CD4-positive, alpha-beta T cell (primary cell): ENCODE data around the gene PPP5C. TPM values are rescaled to one million over a fixed set of nuclear protein-coding genes. Genes with fewer than 3 reads are reported as not detected.
"Not testable (repeated sequence)": the region's sequence is repeated elsewhere in the genome, so short reads cannot be mapped to it uniquely, and the experiment has no call there.

Source experiments
- ATAC-seq: fragments of 200-7000 bp; cut with Tn5 transposase; one replicate; pipeline ENCODE4 v1.10.0; 2022; ENCODE audit warnings: mild to moderate bottlenecking; ENCODE audit not compliant: poor library complexity
- CTCF ChIA-PET: fragments of 350-600 bp; sonication (Branson Sonifier 250); formaldehyde crosslinking; loops from one replicate; lab custom pipeline; 2021; ENCODE audit warnings: antibody characterized with exemption, inconsistent platforms; lab: Charles Lee
- POLR2A ChIA-PET: fragments of 350-600 bp; sonication (Branson Sonifier 250); formaldehyde crosslinking; loops from one replicate; lab custom pipeline; 2021; ENCODE audit warnings: antibody characterized with exemption, inconsistent platforms; lab: Charles Lee
- DNase-seq, 14 experiments: peaks; one replicate each; pipeline ENCODE4 v3.0.0-alpha.2; 2013 to 2020; ENCODE audit warnings: mixed read lengths in 2 of 14
- H3K27ac ChIP-seq, 2 donors: one replicate each; pipeline versions ENCODE4 v1.5.1 to v1.7.0; 2013; ENCODE audit warnings: low read length in 2 of 2, low read depth in 1 of 2, mild to moderate bottlenecking in 1 of 2
- H3K27me3 ChIP-seq, 2 experiments: 1 replicate in 1 of 2; 2 replicates in 1 of 2; pipeline versions ENCODE4 v1.6.1 to v1.7.0; 2013; ENCODE audit warnings: low read length in 2 of 2, control low read depth in 1 of 2, mild to moderate bottlenecking in 1 of 2, moderate library complexity in 1 of 2; ENCODE audit not compliant: insufficient read depth in 2 of 2, control insufficient read depth in 1 of 2
- H3K36me3 ChIP-seq: one replicate; pipeline ENCODE4 v1.6.1; 2013; ENCODE audit warnings: low read length, control low read depth; ENCODE audit not compliant: insufficient read depth
- H3K4me1 ChIP-seq: one replicate; pipeline ENCODE4 v1.6.1; 2013; ENCODE audit warnings: low read length, control low read depth; ENCODE audit not compliant: insufficient read depth
- H3K4me3 ChIP-seq: one replicate; pipeline ENCODE4 v1.5.1; 2013; ENCODE audit warnings: mild to moderate bottlenecking, low read length, moderate library complexity
- H3K9me3 ChIP-seq, 2 experiments: 1 replicate in 1 of 2; 2 replicates in 1 of 2; pipeline versions ENCODE4 v1.6.1 to v1.7.0; 2013; ENCODE audit warnings: low read length in 2 of 2, mild to moderate bottlenecking in 2 of 2, control low read depth in 1 of 2, moderate library complexity in 1 of 2; ENCODE audit not compliant: control insufficient read depth in 1 of 2, insufficient read depth in 1 of 2
- H3K27ac Mint-ChIP-seq: one replicate; pipeline ENCODE4 v1.8.0; 2020; ENCODE audit warnings: mixed read lengths
- H3K27me3 Mint-ChIP-seq: one replicate; pipeline ENCODE4 v1.8.0; 2021; ENCODE audit warnings: mixed read lengths
- H3K36me3 Mint-ChIP-seq: one replicate; pipeline ENCODE4 v1.8.0; 2021; ENCODE audit warnings: low read depth, mixed read lengths
- H3K4me1 Mint-ChIP-seq: one replicate; pipeline ENCODE4 v1.8.0; 2021; ENCODE audit warnings: low read depth, mixed read lengths
- H3K4me3 Mint-ChIP-seq: one replicate; pipeline ENCODE4 v1.8.0; 2020; ENCODE audit warnings: mild to moderate bottlenecking, mixed read lengths
- H3K9me3 Mint-ChIP-seq: one replicate; pipeline ENCODE4 v1.8.0; 2020; ENCODE audit warnings: mixed read lengths
- CTCF ChIP-seq: fragments of 200-600 bp; IDR thresholded peaks from one replicate; pipeline ENCODE4 v1.8.0; 2022; ENCODE audit warnings: antibody characterized with exemption, mild to moderate bottlenecking
- intact Hi-C, 2 experiments: fragments of 100-400 bp; cut with DNase I in 1 of 2; cut with micrococcal nuclease in 1 of 2; formaldehyde crosslinking; loops; one replicate each; pipeline versions ENCODE4 v1.15.1 to v1.9.0; 2023 to 2025; cut with DNase I, micrococcal nuclease
- total RNA-seq, 174 experiments: library from RNA in 2 of 174; stranded (reverse) in 2 of 174; gene quantifications; one replicate each; pipeline ENCODE4 v1.2.3 and lab custom pipeline; 2021 to 2026

PPP5C gene
- total RNA-seq, 2 experiments from 2014 or later, result 18.9 to 20.2 TPM

GRCh38 chr19:46431824-46432223 is 84.9 kb downstream of the PPP5C start:
- no peak for TF ChIP-seq CTCF
- CTCF ChIA-PET, result interaction anchor here (0.7 kb wide), 1 partner anchor 342 kb away, joined by 4 read pairs; no protein-coding TSS in a partner anchor
- Histone ChIP-seq H3K9me3 (peaks cover 0 to 6% of the 10 kb centered on the region in 2 experiments), H3K27ac (no peak overlapping the region), H3K4me3 (no peak overlapping the region), H3K27me3 (peaks cover 24 to 39% of the 10 kb centered on the region in 2 experiments), H3K4me1 (peaks cover 13% of the 10 kb centered on the region), H3K36me3 (no peaks in the 10 kb centered on the region)
- Mint-ChIP-seq H3K9me3 (no peaks in the 10 kb centered on the region), H3K27ac (no peak overlapping the region), H3K36me3 (no peaks in the 10 kb centered on the region), H3K4me3 (no peak overlapping the region), H3K4me1 (peaks cover 22% of the 10 kb centered on the region), H3K27me3 (peaks cover 73% of the 10 kb centered on the region)
- POLR2A ChIA-PET, result no interaction called here
- DNase-seq, result peak in 1 of 14 experiments; percentile 17
- ATAC-seq, result no peak
- intact Hi-C loops, result no loop called here

GRCh38 chr19:46433470-46433869 is 86.6 kb downstream of the PPP5C start:
- H3K4me3 ChIP-seq, H3K9me3 Mint-ChIP-seq, CTCF ChIA-PET, H3K9me3 ChIP-seq, H3K4me3 Mint-ChIP-seq, POLR2A ChIA-PET, H3K4me1 ChIP-seq, H3K36me3 ChIP-seq, ATAC-seq, H3K27ac Mint-ChIP-seq, DNase-seq, H3K36me3 Mint-ChIP-seq, intact Hi-C loops, H3K27ac ChIP-seq: not testable (repeated sequence)
- Mint-ChIP-seq H3K27me3 (peaks cover 57% of the 10 kb centered on the region), H3K4me1 (peaks cover 15% of the 10 kb centered on the region)
- peaks cover 10 to 23% of the 10 kb centered on the region in 2 experiments for H3K27me3 ChIP-seq

- H3K27me3 ChIP-seq, result peaks cover 2 to 10% of the 10 kb centered on the region in 2 experiments
- no peak overlapping the region for H3K4me3 ChIP-seq
- intact Hi-C loops, result no loop called here
- ChIA-PET CTCF (no interaction called here), POLR2A (no interaction called here)
- H3K36me3 ChIP-seq, result no peaks in the 10 kb centered on the region
- H3K4me1 Mint-ChIP-seq, result peaks cover under 1% of the 10 kb centered on the region
- no peak overlapping the region for H3K27ac Mint-ChIP-seq
- H3K36me3 Mint-ChIP-seq, result no peaks in the 10 kb centered on the region
- no peak overlapping the region for H3K27ac ChIP-seq
- H3K9me3 ChIP-seq, result no peaks in the 10 kb centered on the region
- no peak overlapping the region for H3K4me3 Mint-ChIP-seq
- no peak for ATAC-seq
- DNase-seq, result no peak
- no peaks in the 10 kb centered on the region for H3K9me3 Mint-ChIP-seq
- H3K27me3 Mint-ChIP-seq, result peaks cover 42% of the 10 kb centered on the region
- no peaks in the 10 kb centered on the region for H3K4me1 ChIP-seq
- no peak for TF ChIP-seq CTCF
These were observed 88.1 kb downstream of the PPP5C start for GRCh38 chr19:46435009-46435408.

- intact Hi-C loops, ATAC-seq, DNase-seq, POLR2A ChIA-PET, H3K27me3 ChIP-seq, H3K27ac Mint-ChIP-seq, H3K4me1 Mint-ChIP-seq, H3K36me3 ChIP-seq, H3K27ac ChIP-seq, H3K9me3 Mint-ChIP-seq, H3K4me3 ChIP-seq, H3K4me3 Mint-ChIP-seq, CTCF ChIA-PET, H3K4me1 ChIP-seq, H3K36me3 Mint-ChIP-seq, H3K9me3 ChIP-seq: not testable (repeated sequence)
- H3K27me3 Mint-ChIP-seq, result peaks cover 35% of the 10 kb centered on the region
These were observed 88.8 kb downstream of the PPP5C start for GRCh38 chr19:46435689-46436088.

Other genes starting within 250 kb of the PPP5C start
- gene IGFL3, start 222.4 kb upstream of the PPP5C start, total RNA-seq, result not detected
- gene IGFL2, start 198.8 kb upstream of the PPP5C start, total RNA-seq, result not detected
- gene IGFL1, start 117.3 kb upstream of the PPP5C start, total RNA-seq, result not detected
- gene HIF3A, start 50.0 kb upstream of the PPP5C start, total RNA-seq, result not detected
- gene CCDC8, start 66.5 kb downstream of the PPP5C start, total RNA-seq, result not detected
- gene PNMA8C, start 81.8 kb downstream of the PPP5C start, total RNA-seq, result not detected
- gene PNMA8A, start 124.5 kb downstream of the PPP5C start, total RNA-seq, result not detected
- under 1 TPM; 0.14 to 0.19 TPM for gene PNMA8B, start 148.8 kb downstream of the PPP5C start, total RNA-seq